ENCODE results near the gene WBP2NL.

GRCh38 chr22:42074132-42074811, 75.7 kb downstream of the WBP2NL start, which contains the start of gene PHETA2:
- TF ChIP-seq CTBP1 (IDR thresholded peaks at IDR 0.05; ENCODE audit: borderline replicate concordance) (no peak), SP1 (IDR thresholded peaks at IDR 0.05) (no peak), PKNOX1 (IDR thresholded peaks at IDR 0.05) (no peak), FOXM1 (IDR thresholded peaks at IDR 0.05; ENCODE audit: borderline replicate concordance) (no peak), SUZ12 (IDR thresholded peaks at IDR 0.05) (no peak)
